ENCODE measurements around the gene PARP4. TPM values are rescaled to one million over a fixed set of nuclear protein-coding genes. Genes with fewer than 3 reads are reported as not detected.

The PARP4 gene
- total RNA-seq, 1 donor from 2014 or later, result 70.3 TPM

DNA sequence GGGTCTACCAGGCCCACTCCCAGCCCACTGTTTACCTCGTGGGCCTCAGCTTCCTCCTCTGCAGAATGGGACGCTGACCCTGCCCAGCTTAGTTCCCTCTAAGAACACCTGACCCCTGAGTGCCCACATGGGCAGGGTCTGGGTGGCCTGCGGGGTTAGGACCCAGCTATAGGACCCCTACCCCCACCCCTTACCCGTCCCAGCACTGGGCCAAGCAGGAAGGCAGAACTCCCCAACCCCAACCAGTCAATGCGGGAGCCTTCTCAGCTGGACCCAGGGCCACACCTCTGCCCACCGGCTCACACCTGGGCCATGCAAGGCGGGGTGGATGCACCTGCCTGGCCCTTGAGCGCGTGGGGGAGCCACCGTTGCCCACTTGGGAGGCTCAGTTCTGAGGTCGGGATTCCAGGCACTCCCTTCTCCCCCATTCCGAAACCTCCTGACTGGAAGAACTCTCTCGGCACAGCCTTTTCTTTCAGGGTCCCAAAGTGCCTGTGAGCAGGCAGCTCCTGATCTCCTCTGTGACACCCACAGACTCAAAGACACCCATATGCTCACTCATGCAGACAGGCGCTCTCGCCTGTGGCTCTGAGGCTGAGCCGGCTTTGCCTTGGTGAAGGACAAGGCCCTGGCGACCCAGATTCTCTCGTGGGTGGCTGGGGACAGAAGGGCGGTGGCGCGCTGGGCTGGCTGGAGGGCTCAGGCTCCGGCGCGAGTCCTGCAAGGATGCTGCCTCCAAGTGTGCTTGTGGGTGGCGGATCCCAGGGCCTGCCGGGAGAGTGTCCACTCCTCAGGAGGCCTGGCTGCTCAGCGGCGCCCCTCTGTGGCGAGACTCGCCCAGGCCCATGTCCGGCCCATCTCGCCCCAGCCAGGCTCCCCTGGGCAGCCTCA lies 27.9 kb upstream of the PARP4 start:
- Histone ChIP-seq H3K4me1 (peaks cover 5% of the 10 kb centered on the region), H3K36me3 (no peaks in the 10 kb centered on the region), H3K4me3 (no peak overlapping the region), H3K27me3 (peaks cover 25% of the 10 kb centered on the region), H3K9me3 (no peaks in the 10 kb centered on the region), H3K27ac (no peak overlapping the region)
- no peak for DNase-seq
- intact Hi-C loops (cut with DNase I), result no loop called here
- TF ChIP-seq CTCF (IDR thresholded peaks at IDR 0.05), result no peak
- ATAC-seq, result peak; percentile 67

- no peak for ATAC-seq
- no peaks in the 10 kb centered on the region for H3K9me3 ChIP-seq
- TF ChIP-seq CTCF (IDR thresholded peaks at IDR 0.05), result no peak
- intact Hi-C loops (cut with DNase I), result no loop called here
- no peak for DNase-seq
- peaks cover 5% of the 10 kb centered on the region for H3K4me1 ChIP-seq
- no peak overlapping the region for H3K4me3 ChIP-seq
- H3K27me3 ChIP-seq, result peaks cover 25% of the 10 kb centered on the region
- no peak overlapping the region for H3K27ac ChIP-seq
- H3K36me3 ChIP-seq, result no peaks in the 10 kb centered on the region
Measured at GRCh38 chr13:24539500-24540165, 27.1 kb upstream of the PARP4 start.

DNA sequence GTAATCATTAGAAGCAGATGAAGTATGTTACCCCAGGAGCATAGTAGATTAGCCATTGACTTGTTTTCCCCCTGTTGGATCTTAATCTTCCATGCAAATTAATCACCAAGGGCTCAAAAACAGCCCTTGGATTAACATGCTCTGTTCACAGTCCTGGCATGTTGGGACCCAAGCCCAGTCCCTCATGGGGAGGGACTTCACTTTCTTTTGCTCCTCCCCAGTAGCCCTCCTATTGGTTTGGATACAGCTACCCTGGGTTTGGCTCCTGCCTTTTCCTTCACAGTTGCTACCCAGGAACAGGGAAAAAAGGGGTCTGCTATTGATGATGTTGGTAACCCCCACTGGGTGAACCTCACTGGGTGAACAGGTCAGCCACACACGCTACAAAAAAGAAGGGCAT lies 16.9 kb upstream of the PARP4 start:
- H3K27ac ChIP-seq, result no peak overlapping the region
- TF ChIP-seq CTCF (IDR thresholded peaks at IDR 0.05), result no peak
- DNase-seq, result no peak
- no peaks in the 10 kb centered on the region for H3K9me3 ChIP-seq
- intact Hi-C loops (cut with DNase I), result no loop called here
- no peaks in the 10 kb centered on the region for H3K4me1 ChIP-seq
- ATAC-seq, result no peak
- peaks cover 16% of the 10 kb centered on the region for H3K27me3 ChIP-seq
- H3K36me3 ChIP-seq, result no peaks in the 10 kb centered on the region
- no peak overlapping the region for H3K4me3 ChIP-seq

GRCh38 chr13:24528816-24529398 lies 16.3 kb upstream of the PARP4 start:
- no peaks in the 10 kb centered on the region for H3K9me3 ChIP-seq
- TF ChIP-seq CTCF (IDR thresholded peaks at IDR 0.05), result no peak
- ATAC-seq (no peak), DNase-seq (no peak)
- no peaks in the 10 kb centered on the region for H3K36me3 ChIP-seq
- no peak overlapping the region for H3K4me3 ChIP-seq
- no peak overlapping the region for H3K27ac ChIP-seq
- H3K27me3 ChIP-seq, result peaks cover 16% of the 10 kb centered on the region
- H3K4me1 ChIP-seq, result no peaks in the 10 kb centered on the region
- intact Hi-C loops (cut with DNase I), result no loop called here

DNA sequence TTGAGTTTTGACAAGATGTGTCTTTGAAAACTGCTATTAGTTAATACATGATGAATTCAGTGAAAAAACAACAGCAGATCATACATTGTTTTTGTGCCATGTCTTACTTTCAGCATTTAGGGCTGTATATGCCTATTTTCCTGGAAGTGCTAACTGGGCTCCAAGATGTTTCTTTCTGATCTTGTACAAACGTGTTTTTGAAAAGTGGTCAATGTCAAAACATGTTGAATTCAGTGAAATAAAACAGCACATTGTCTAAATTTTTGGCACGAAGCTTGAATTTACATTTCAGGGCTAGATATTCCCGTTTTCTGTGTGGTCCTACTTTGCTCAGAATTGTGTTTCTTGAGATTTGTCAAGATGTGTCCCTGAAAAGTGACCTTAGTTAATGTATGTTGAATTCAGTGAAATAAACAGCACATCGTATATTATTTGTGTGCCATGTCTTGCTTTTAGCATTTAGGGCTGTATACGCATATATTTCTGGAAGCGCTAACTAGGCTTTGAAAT lies 14.7 kb upstream of the PARP4 start:
- no peak for DNase-seq
- Histone ChIP-seq H3K4me1 (no peaks in the 10 kb centered on the region), H3K27ac (no peak overlapping the region), H3K27me3 (peaks cover 16% of the 10 kb centered on the region), H3K9me3 (no peaks in the 10 kb centered on the region), H3K36me3 (no peaks in the 10 kb centered on the region), H3K4me3 (no peak overlapping the region)
- intact Hi-C loops (cut with DNase I), result no loop called here
- no peak for TF ChIP-seq CTCF (IDR thresholded peaks at IDR 0.05)
- ATAC-seq, result no peak
